Sigmoid colon (tissue), 7 donors: ENCODE measurements around the gene CCDC17. TPM values are rescaled to one million over a fixed set of nuclear protein-coding genes. Genes with fewer than 3 reads are reported as not detected.

Source experiments
- DNase-seq: peaks from one replicate; pipeline ENCODE4 v3.0.0-alpha.2; 2019
- H3K27ac ChIP-seq, 4 donors: fragments of 200-600 bp; sonication (generic); one replicate each; pipeline ENCODE4 v1.5.1; 2016 to 2019; ENCODE audit warnings: mild to moderate bottlenecking in 1 of 4
- H3K27me3 ChIP-seq, 3 donors: fragments of 200-600 bp; sonication (generic); one replicate each; pipeline ENCODE4 v1.5.1; 2019; ENCODE audit warnings: mild to moderate bottlenecking in 1 of 3
- H3K36me3 ChIP-seq, 4 donors: fragments of 200-600 bp; sonication (generic); one replicate each; pipeline ENCODE4 v1.5.1; 2016 to 2019
- H3K4me1 ChIP-seq, 4 donors: fragments of 200-600 bp; sonication (generic); one replicate each; pipeline ENCODE4 v1.5.1; 2017 to 2019
- H3K4me3 ChIP-seq, 4 donors: fragments of 200-600 bp; sonication (generic); one replicate each; pipeline ENCODE4 v1.5.1; 2017 to 2019; ENCODE audit warnings: mild to moderate bottlenecking in 2 of 4, moderate library complexity in 1 of 4
- H3K9me3 ChIP-seq, 4 donors: fragments of 200-600 bp in 3 of 4; sonication (generic) in 3 of 4; one replicate each; pipeline versions ENCODE4 v1.5.1 to v1.6.1; 2013 to 2019
- CTCF ChIP-seq, 4 experiments: fragments of 450-650 bp in 3 of 4; fragments of 200-600 bp in 1 of 4; IDR thresholded peaks; one replicate each; pipeline ENCODE4 v1.5.1; 2016 to 2019; ENCODE audit warnings: antibody characterized with exemption in 4 of 4, mild to moderate bottlenecking in 3 of 4, moderate library complexity in 2 of 4
- EP300 ChIP-seq, 4 donors: sonication (generic); formaldehyde crosslinking; IDR thresholded peaks; one replicate each; pipeline ENCODE4 v1.6.1; 2017; ENCODE audit warnings: antibody characterized with exemption in 4 of 4
- POLR2A ChIP-seq, 2 donors: fragments of 450-650 bp; IDR thresholded peaks; one replicate each; pipeline ENCODE4 v1.6.1; 2016; ENCODE audit warnings: antibody characterized with exemption in 2 of 2, mild to moderate bottlenecking in 2 of 2, moderate library complexity in 2 of 2
- POLR2AphosphoS5 ChIP-seq, 4 donors: sonication (generic); formaldehyde crosslinking; IDR thresholded peaks; one replicate each; pipeline ENCODE4 v1.6.1; 2017; ENCODE audit warnings: antibody characterized with exemption in 4 of 4
- WGBS, 2 donors: extraction: QIAGEN DNeasy Blood & Tissue Kit; methylation state at CpG; one replicate each; pipeline ENCODE4 v1.1.7; 2013; 5-methylcytosine and 5-hydroxymethylcytosine counted together
- intact Hi-C: fragments of 100-400 bp; cut with DNase I; formaldehyde crosslinking; loops from one replicate; pipeline ENCODE4 v1.15.1; 2023
- polyA plus RNA-seq, 3 donors: library from polyadenylated mRNA; stranded (reverse); fragments of 200-250 nt; gene quantifications; one replicate each; pipeline ENCODE4 v1.2.3, GENCODE V29; 2013
- total RNA-seq, 4 donors: library from RNA; depleted of rRNA; stranded (reverse); fragments of >200 nt; gene quantifications; one replicate each; pipeline ENCODE4 v1.1.0, GENCODE V29; 2016
- donor health status: healthy with polysubstance abuse.
- donor health status: Bipolar disorder and iron deficiency.
- donor health status: healthy.

CCDC17 gene
- total and polyA plus RNA-seq, 7 donors = 0.82 to 2.6 (median 1.4) TPM

GRCh38 chr1:45643978-45644377 lies 20.1 kb upstream of the CCDC17 start:
- Histone ChIP-seq H3K9me3 (no peaks in the 10 kb centered on the region), H3K27ac (no peak overlapping the region), H3K4me3 (no peak overlapping the region), H3K36me3 (peaks cover 9 to 56% (median 29%) of the 10 kb centered on the region in 4 donors), H3K27me3 (no peaks in the 10 kb centered on the region), H3K4me1 (peaks cover 0 to 12% (median 5%) of the 10 kb centered on the region in 4 donors)
- intact Hi-C loops = no loop called here
- TF ChIP-seq POLR2AphosphoS5 (IDR thresholded peaks at IDR 0.05) = no peak
- TF ChIP-seq POLR2A (IDR thresholded peaks at IDR 0.05) = no peak
- TF ChIP-seq CTCF (IDR thresholded peaks at IDR 0.05) = no peak
- TF ChIP-seq EP300 (IDR thresholded peaks at IDR 0.05) = no peak
- DNase-seq = no peak

- intact Hi-C loops = no loop called here
- Histone ChIP-seq H3K4me3 (no peak overlapping the region), H3K27ac (no peak overlapping the region), H3K36me3 (peaks cover 15 to 59% (median 33%) of the 10 kb centered on the region in 4 donors), H3K9me3 (no peaks in the 10 kb centered on the region), H3K4me1 (peaks cover 0 to 12% (median 5%) of the 10 kb centered on the region in 4 donors), H3K27me3 (no peaks in the 10 kb centered on the region)
- TF ChIP-seq POLR2A (IDR thresholded peaks at IDR 0.05) (no peak), CTCF (IDR thresholded peaks at IDR 0.05) (no peak), EP300 (IDR thresholded peaks at IDR 0.05) (no peak)
- DNase-seq = no peak
- WGBS, 2 donors = 21 to 63% methylated on average over 5 of the region's 5 CpGs
These were observed 19.5 kb upstream of the CCDC17 start for GRCh38 chr1:45643321-45643720.

- no peak for TF ChIP-seq POLR2A (IDR thresholded peaks at IDR 0.05)
- TF ChIP-seq EP300 (IDR thresholded peaks at IDR 0.05) = no peak
- no peak for TF ChIP-seq CTCF (IDR thresholded peaks at IDR 0.05)
- TF ChIP-seq POLR2AphosphoS5 (IDR thresholded peaks at IDR 0.05) = no peak
- Histone ChIP-seq H3K27me3 (no peaks in the 10 kb centered on the region), H3K9me3 (no peaks in the 10 kb centered on the region), H3K27ac (no peak overlapping the region), H3K36me3 (peaks cover 16 to 86% (median 35%) of the 10 kb centered on the region in 4 donors), H3K4me1 (peaks cover 0 to 4% (median 2%) of the 10 kb centered on the region in 4 donors), H3K4me3 (no peak overlapping the region)
- intact Hi-C loops = no loop called here
- DNase-seq = no peak
- WGBS, 2 donors = 99 to 100% methylated on average over 1 of the region's 1 CpG
These were observed 16.4 kb upstream of the CCDC17 start for GRCh38 chr1:45640293-45640692.

GRCh38 chr1:45635211-45635610 lies 11.4 kb upstream of the CCDC17 start:
- no peak overlapping the region for H3K27ac ChIP-seq

More at GRCh38 chr1:45635211-45635610, 11.4 kb upstream of the CCDC17 start:
- no peak for TF ChIP-seq CTCF (IDR thresholded peaks at IDR 0.05)
- no peak for TF ChIP-seq POLR2A (IDR thresholded peaks at IDR 0.05)
- DNase-seq = no peak
- H3K4me1 ChIP-seq = peaks cover 0 to 6% (median 0%) of the 10 kb centered on the region in 4 donors
- peaks cover 45 to 95% (median 52%) of the 10 kb centered on the region in 4 donors for H3K36me3 ChIP-seq
- no peaks in the 10 kb centered on the region for H3K9me3 ChIP-seq
- 63% methylated on average over 1 of the region's 1 CpG for WGBS, 2 donors
- no peaks in the 10 kb centered on the region for H3K27me3 ChIP-seq
- H3K4me3 ChIP-seq = no peak overlapping the region
- intact Hi-C loops = no loop called here
